ENCODE measurements around the gene ATE1.

GRCh38 chr10:121935702-121936101 lies 7.9 kb upstream of the ATE1 start:
- TF ChIP-seq POLR2A (IDR thresholded peaks at IDR 0.05; ENCODE audit: low read length) (no peak), GATA1 (IDR thresholded peaks at IDR 0.05; ENCODE audit: low read depth, low read length) (no peak)

All from erythroblast (primary cell).